CD4-positive, alpha-beta T cell (primary cell): ENCODE results near the gene SRGAP2B. TPM values are rescaled to one million over a fixed set of nuclear protein-coding genes. Genes with fewer than 3 reads are reported as not detected.
"Not testable (repeated sequence)": the region's sequence is repeated elsewhere in the genome, so short reads cannot be mapped to it uniquely, and the experiment has no call there.

Experiments
- ATAC-seq: fragments of 200-7000 bp; cut with Tn5 transposase; one replicate; pipeline ENCODE4 v1.10.0; 2022; ENCODE audit warnings: mild to moderate bottlenecking; ENCODE audit not compliant: poor library complexity
- CTCF ChIA-PET: fragments of 350-600 bp; sonication (Branson Sonifier 250); formaldehyde crosslinking; loops from one replicate; lab custom pipeline; 2021; ENCODE audit warnings: antibody characterized with exemption, inconsistent platforms; lab: Charles Lee
- POLR2A ChIA-PET: fragments of 350-600 bp; sonication (Branson Sonifier 250); formaldehyde crosslinking; loops from one replicate; lab custom pipeline; 2021; ENCODE audit warnings: antibody characterized with exemption, inconsistent platforms; lab: Charles Lee
- DNase-seq, 14 experiments: peaks; one replicate each; pipeline ENCODE4 v3.0.0-alpha.2; 2013 to 2020; ENCODE audit warnings: mixed read lengths in 2 of 14
- H3K27ac ChIP-seq, 2 donors: one replicate each; pipeline versions ENCODE4 v1.5.1 to v1.7.0; 2013; ENCODE audit warnings: low read length in 2 of 2, low read depth in 1 of 2, mild to moderate bottlenecking in 1 of 2
- H3K27me3 ChIP-seq, 2 experiments: 1 replicate in 1 of 2; 2 replicates in 1 of 2; pipeline versions ENCODE4 v1.6.1 to v1.7.0; 2013; ENCODE audit warnings: low read length in 2 of 2, control low read depth in 1 of 2, mild to moderate bottlenecking in 1 of 2, moderate library complexity in 1 of 2; ENCODE audit not compliant: insufficient read depth in 2 of 2, control insufficient read depth in 1 of 2
- H3K36me3 ChIP-seq: one replicate; pipeline ENCODE4 v1.6.1; 2013; ENCODE audit warnings: low read length, control low read depth; ENCODE audit not compliant: insufficient read depth
- H3K4me1 ChIP-seq: one replicate; pipeline ENCODE4 v1.6.1; 2013; ENCODE audit warnings: low read length, control low read depth; ENCODE audit not compliant: insufficient read depth
- H3K4me3 ChIP-seq: one replicate; pipeline ENCODE4 v1.5.1; 2013; ENCODE audit warnings: mild to moderate bottlenecking, low read length, moderate library complexity
- H3K9me3 ChIP-seq, 2 experiments: 1 replicate in 1 of 2; 2 replicates in 1 of 2; pipeline versions ENCODE4 v1.6.1 to v1.7.0; 2013; ENCODE audit warnings: low read length in 2 of 2, mild to moderate bottlenecking in 2 of 2, control low read depth in 1 of 2, moderate library complexity in 1 of 2; ENCODE audit not compliant: control insufficient read depth in 1 of 2, insufficient read depth in 1 of 2
- H3K27ac Mint-ChIP-seq: one replicate; pipeline ENCODE4 v1.8.0; 2020; ENCODE audit warnings: mixed read lengths
- H3K27me3 Mint-ChIP-seq: one replicate; pipeline ENCODE4 v1.8.0; 2021; ENCODE audit warnings: mixed read lengths
- H3K36me3 Mint-ChIP-seq: one replicate; pipeline ENCODE4 v1.8.0; 2021; ENCODE audit warnings: low read depth, mixed read lengths
- H3K4me1 Mint-ChIP-seq: one replicate; pipeline ENCODE4 v1.8.0; 2021; ENCODE audit warnings: low read depth, mixed read lengths
- H3K4me3 Mint-ChIP-seq: one replicate; pipeline ENCODE4 v1.8.0; 2020; ENCODE audit warnings: mild to moderate bottlenecking, mixed read lengths
- H3K9me3 Mint-ChIP-seq: one replicate; pipeline ENCODE4 v1.8.0; 2020; ENCODE audit warnings: mixed read lengths
- intact Hi-C, 2 experiments: fragments of 100-400 bp; cut with DNase I in 1 of 2; cut with micrococcal nuclease in 1 of 2; formaldehyde crosslinking; loops; one replicate each; pipeline versions ENCODE4 v1.15.1 to v1.9.0; 2023 to 2025; cut with DNase I, micrococcal nuclease
- total RNA-seq, 174 experiments: library from RNA in 2 of 174; stranded (reverse) in 2 of 174; gene quantifications; one replicate each; pipeline ENCODE4 v1.2.3 and lab custom pipeline; 2021 to 2026

SRGAP2B gene
- total RNA-seq, 2 experiments from 2014 or later = 11.4 to 11.6 TPM

- H3K27me3 Mint-ChIP-seq, H3K27ac Mint-ChIP-seq, H3K36me3 ChIP-seq, H3K9me3 Mint-ChIP-seq, H3K4me1 ChIP-seq, H3K27me3 ChIP-seq, POLR2A ChIA-PET, H3K27ac ChIP-seq, H3K4me1 Mint-ChIP-seq, DNase-seq, intact Hi-C loops, H3K4me3 Mint-ChIP-seq, H3K36me3 Mint-ChIP-seq, ATAC-seq, CTCF ChIA-PET, H3K4me3 ChIP-seq, H3K9me3 ChIP-seq: not testable (repeated sequence)
Measured at GRCh38 chr1:144918027-144918603, 177.0 kb downstream of the SRGAP2B start.

- DNase-seq, H3K27me3 ChIP-seq, CTCF ChIA-PET, H3K4me1 Mint-ChIP-seq, H3K36me3 ChIP-seq, H3K9me3 Mint-ChIP-seq, H3K27ac Mint-ChIP-seq, H3K36me3 Mint-ChIP-seq, H3K4me3 ChIP-seq, H3K27me3 Mint-ChIP-seq, H3K27ac ChIP-seq, H3K4me3 Mint-ChIP-seq, POLR2A ChIA-PET, H3K4me1 ChIP-seq, H3K9me3 ChIP-seq, ATAC-seq, intact Hi-C loops: not testable (repeated sequence)
Measured at GRCh38 chr1:144917154-144918026, 177.7 kb downstream of the SRGAP2B start.

GRCh38 chr1:144913977-144914734 is 181.0 kb downstream of the SRGAP2B start:
- peak; percentile 95 for ATAC-seq
- H3K36me3 ChIP-seq, H3K27ac Mint-ChIP-seq, H3K27ac ChIP-seq, H3K27me3 Mint-ChIP-seq, DNase-seq, H3K36me3 Mint-ChIP-seq, H3K4me3 ChIP-seq, H3K4me3 Mint-ChIP-seq, H3K9me3 Mint-ChIP-seq, POLR2A ChIA-PET, H3K4me1 Mint-ChIP-seq, H3K9me3 ChIP-seq, H3K4me1 ChIP-seq, CTCF ChIA-PET, H3K27me3 ChIP-seq, intact Hi-C loops: not testable (repeated sequence)

- intact Hi-C loops, POLR2A ChIA-PET, H3K27me3 Mint-ChIP-seq, H3K36me3 ChIP-seq, H3K27me3 ChIP-seq, H3K4me1 Mint-ChIP-seq, DNase-seq, H3K4me3 Mint-ChIP-seq, H3K9me3 Mint-ChIP-seq, CTCF ChIA-PET, H3K9me3 ChIP-seq, H3K4me3 ChIP-seq, H3K4me1 ChIP-seq, H3K27ac Mint-ChIP-seq, H3K27ac ChIP-seq, H3K36me3 Mint-ChIP-seq: not testable (repeated sequence)
- peak; percentile 12 for ATAC-seq
Measured at GRCh38 chr1:144913458-144913857, 181.7 kb downstream of the SRGAP2B start.

- H3K27ac ChIP-seq, H3K9me3 ChIP-seq, H3K4me1 ChIP-seq, H3K27me3 Mint-ChIP-seq, H3K9me3 Mint-ChIP-seq, H3K4me3 ChIP-seq, H3K4me3 Mint-ChIP-seq, DNase-seq, ATAC-seq, H3K36me3 ChIP-seq, H3K4me1 Mint-ChIP-seq, H3K36me3 Mint-ChIP-seq, CTCF ChIA-PET, intact Hi-C loops, H3K27me3 ChIP-seq, H3K27ac Mint-ChIP-seq, POLR2A ChIA-PET: not testable (repeated sequence)
Measured at GRCh38 chr1:144910729-144911128, 184.4 kb downstream of the SRGAP2B start.

- H3K4me1 ChIP-seq, DNase-seq, intact Hi-C loops, ATAC-seq, CTCF ChIA-PET, H3K27me3 ChIP-seq, H3K4me3 Mint-ChIP-seq, H3K27me3 Mint-ChIP-seq, H3K9me3 Mint-ChIP-seq, H3K4me1 Mint-ChIP-seq, H3K27ac Mint-ChIP-seq, H3K4me3 ChIP-seq, POLR2A ChIA-PET, H3K27ac ChIP-seq, H3K36me3 ChIP-seq, H3K9me3 ChIP-seq, H3K36me3 Mint-ChIP-seq: not testable (repeated sequence)
Measured at GRCh38 chr1:144900841-144901240, 194.3 kb downstream of the SRGAP2B start.
